Loucy (cell line): ENCODE results near the gene PIAS1.

Experiments
- H2AFZ ChIP-seq: fragments of 200-600 bp; sonication (generic); 2 replicates; pipeline ENCODE4 v1.6.0; 2016; ENCODE audit warnings: antibody characterized with exemption, mild to moderate bottlenecking, low read length, moderate library complexity
- H3F3A ChIP-seq: fragments of 200-600 bp; 2 replicates; pipeline ENCODE4 v1.6.0; 2016; ENCODE audit warnings: antibody characterized with exemption, low read depth, mild to moderate bottlenecking
- H3K27me3 ChIP-seq: fragments of 200-600 bp; sonication (generic); 2 replicates; pipeline ENCODE4 v1.6.1; 2014; ENCODE audit warnings: low read length, mild to moderate bottlenecking; ENCODE audit not compliant: insufficient read depth, poor library complexity, severe bottlenecking
- H3K36me3 ChIP-seq: fragments of 200-600 bp; sonication (generic); 2 replicates; pipeline ENCODE4 v1.6.1; 2016; ENCODE audit warnings: low read length; ENCODE audit not compliant: insufficient read depth
- H3K4me1 ChIP-seq: fragments of 200-600 bp; sonication (generic); 2 replicates; pipeline ENCODE4 v1.5.1; 2014; ENCODE audit warnings: low read length, mild to moderate bottlenecking; ENCODE audit not compliant: insufficient read depth, poor library complexity, severe bottlenecking
- H3K4me2 ChIP-seq: fragments of 200-600 bp; sonication (generic); 2 replicates; pipeline ENCODE4 v1.6.0; 2014; ENCODE audit warnings: antibody characterized with exemption, low read length, low read depth, mild to moderate bottlenecking; ENCODE audit not compliant: poor library complexity, severe bottlenecking
- H3K4me3 ChIP-seq: fragments of 200-600 bp; sonication (generic); 2 replicates; pipeline ENCODE4 v1.5.1; 2014; ENCODE audit warnings: low read length, mild to moderate bottlenecking, mixed read lengths; ENCODE audit not compliant: poor library complexity, severe bottlenecking
- H3K79me2 ChIP-seq: fragments of 200-600 bp; sonication (generic); 2 replicates; pipeline ENCODE4 v1.6.1; 2014; ENCODE audit warnings: low read length; ENCODE audit not compliant: insufficient read depth
- H3K9ac ChIP-seq: fragments of 200-600 bp; sonication (generic); 2 replicates; pipeline ENCODE4 v1.6.0; 2014; ENCODE audit warnings: mild to moderate bottlenecking, low read depth, low read length, moderate library complexity; ENCODE audit not compliant: poor library complexity, severe bottlenecking
- H3K9me2 ChIP-seq: fragments of 200-600 bp; sonication (generic); replicated peaks from 2 replicates; pipeline ENCODE4 v1.6.1; 2016; ENCODE audit warnings: low read depth, low read length, mixed read lengths
- H3K9me3 ChIP-seq: fragments of 200-600 bp; sonication (generic); 2 replicates; pipeline ENCODE4 v1.6.1; 2014; ENCODE audit warnings: mild to moderate bottlenecking, antibody characterized with exemption, low read length, low read depth; ENCODE audit not compliant: insufficient read depth
- H4K20me1 ChIP-seq: fragments of 200-600 bp; sonication (generic); 2 replicates; pipeline ENCODE4 v1.6.0; 2014; ENCODE audit warnings: antibody characterized with exemption, low read length, mild to moderate bottlenecking; ENCODE audit not compliant: insufficient read depth, poor library complexity, severe bottlenecking
- EZH2phosphoT487 ChIP-seq: fragments of 200-600 bp; IDR thresholded peaks from 2 replicates; pipeline ENCODE4 v1.6.1; 2018; ENCODE audit warnings: antibody characterized with exemption, mild to moderate bottlenecking, moderate library complexity, borderline replicate concordance
- TF ChIP-seq, protein P1 (sequence below): fragments of 200-600 bp; sonication (generic); conservative IDR thresholded peaks from 2 replicates; pipeline ENCODE4 v1.5.1; 2014; ENCODE audit warnings: mild to moderate bottlenecking, antibody characterized with exemption, low read length

Gene PIAS1

DNA sequence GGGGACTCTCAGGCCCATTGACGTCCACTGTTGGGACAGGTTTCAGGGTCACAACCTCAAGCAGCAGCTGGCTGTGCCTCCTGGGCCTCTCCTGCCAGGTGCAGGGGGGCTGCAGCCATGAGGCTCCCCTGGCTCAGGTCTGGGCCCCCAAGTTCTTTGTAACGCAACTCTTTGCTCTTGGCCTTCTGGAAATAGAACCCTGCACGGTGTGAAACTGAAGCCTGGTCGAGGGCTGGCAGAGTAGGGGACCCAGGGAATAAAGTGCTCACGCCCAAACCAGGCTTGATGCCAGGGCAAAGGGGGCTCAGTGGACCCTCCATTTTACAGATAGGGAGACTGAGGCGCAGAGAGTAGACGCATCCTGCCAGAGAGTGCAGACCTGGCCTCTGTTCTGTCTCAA is 150.2 kb downstream of the PIAS1 start:
- H3K9ac ChIP-seq = no peak overlapping the region

DNA sequence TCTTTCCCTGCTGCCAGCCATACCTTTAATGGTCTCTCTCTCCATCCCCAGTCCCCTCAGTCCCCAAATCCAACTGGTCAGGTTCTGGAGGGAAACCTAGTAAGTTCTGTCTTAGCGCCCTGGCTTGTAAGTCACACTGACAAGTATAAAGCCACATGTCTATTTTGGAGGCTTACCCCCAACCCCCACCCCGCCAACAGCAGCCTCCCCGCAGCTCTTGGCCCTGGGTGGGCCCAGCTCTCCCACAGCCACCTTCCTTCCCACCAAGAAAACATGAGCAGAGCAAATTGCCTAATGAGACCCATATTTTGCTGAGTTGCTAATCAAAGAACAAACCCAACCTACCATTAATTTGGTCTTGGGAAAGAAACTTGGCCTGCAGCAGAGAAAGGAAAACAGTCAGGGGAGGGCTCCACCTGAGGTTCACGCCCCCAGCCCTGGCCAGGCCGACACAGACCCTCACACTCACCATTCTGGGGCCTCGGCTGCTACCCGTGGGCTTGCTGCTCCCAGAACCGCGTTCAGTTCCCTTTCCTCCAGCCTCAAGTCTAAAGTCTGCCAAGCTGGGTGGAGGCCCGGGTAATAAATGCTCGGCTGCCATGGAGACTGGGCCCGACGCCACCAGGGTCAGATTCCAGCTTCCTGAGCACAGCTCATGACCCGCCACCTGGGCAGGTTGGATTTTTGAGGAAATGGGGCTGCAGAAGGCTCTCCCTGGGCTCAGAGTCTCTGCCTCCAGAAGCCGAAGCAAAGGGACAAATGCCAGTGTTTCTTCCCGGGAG is 150.9 kb downstream of the PIAS1 start, which contains the start of gene CALML4:
CALML4 (minus strand) TSS at position 557 of the 782 bp plus-strand sequence; CDS start at position 472, 85 bp downstream.
- H3K4me1 ChIP-seq = no peaks in the 10 kb centered on the region
- H3K9ac ChIP-seq = no peak within 1 kb of the TSS
- no peaks in the 10 kb centered on the region for H3K9me3 ChIP-seq
- peaks cover 25% of the 10 kb centered on the region; the same call in 1 of the 2 replicates for H3K36me3 ChIP-seq
- no peak within 1 kb of the TSS for H2AFZ ChIP-seq
- H4K20me1 ChIP-seq = no peaks in the 10 kb centered on the region
- no peaks in the 10 kb centered on the region for H3K27me3 ChIP-seq
- H3K79me2 ChIP-seq = no peaks in the 10 kb centered on the region; the same call in 1 of the 2 replicates
- no peaks in the 10 kb centered on the region for H3F3A ChIP-seq
- H3K9me2 ChIP-seq = no peaks in the 10 kb centered on the region
- TF ChIP-seq, protein P1, sequence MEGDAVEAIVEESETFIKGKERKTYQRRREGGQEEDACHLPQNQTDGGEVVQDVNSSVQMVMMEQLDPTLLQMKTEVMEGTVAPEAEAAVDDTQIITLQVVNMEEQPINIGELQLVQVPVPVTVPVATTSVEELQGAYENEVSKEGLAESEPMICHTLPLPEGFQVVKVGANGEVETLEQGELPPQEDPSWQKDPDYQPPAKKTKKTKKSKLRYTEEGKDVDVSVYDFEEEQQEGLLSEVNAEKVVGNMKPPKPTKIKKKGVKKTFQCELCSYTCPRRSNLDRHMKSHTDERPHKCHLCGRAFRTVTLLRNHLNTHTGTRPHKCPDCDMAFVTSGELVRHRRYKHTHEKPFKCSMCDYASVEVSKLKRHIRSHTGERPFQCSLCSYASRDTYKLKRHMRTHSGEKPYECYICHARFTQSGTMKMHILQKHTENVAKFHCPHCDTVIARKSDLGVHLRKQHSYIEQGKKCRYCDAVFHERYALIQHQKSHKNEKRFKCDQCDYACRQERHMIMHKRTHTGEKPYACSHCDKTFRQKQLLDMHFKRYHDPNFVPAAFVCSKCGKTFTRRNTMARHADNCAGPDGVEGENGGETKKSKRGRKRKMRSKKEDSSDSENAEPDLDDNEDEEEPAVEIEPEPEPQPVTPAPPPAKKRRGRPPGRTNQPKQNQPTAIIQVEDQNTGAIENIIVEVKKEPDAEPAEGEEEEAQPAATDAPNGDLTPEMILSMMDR = no peak
- TF ChIP-seq EZH2phosphoT487 = no peak
- no peak within 1 kb of the TSS for H3K4me3 ChIP-seq
- H3K4me2 ChIP-seq = no peak within 1 kb of the TSS

More for the DNA sequence above, 150.2 kb downstream of the PIAS1 start:
- no peaks in the 10 kb centered on the region for H3K9me3 ChIP-seq
- no peaks in the 10 kb centered on the region for H3K9me2 ChIP-seq
- no peaks in the 10 kb centered on the region; the same call in 1 of the 2 replicates for H3K79me2 ChIP-seq
- H2AFZ ChIP-seq = no peak overlapping the region
- TF ChIP-seq EZH2phosphoT487 = no peak
- TF ChIP-seq, protein P1 = no peak
- no peaks in the 10 kb centered on the region for H3F3A ChIP-seq
- H3K4me1 ChIP-seq = no peaks in the 10 kb centered on the region
- H3K4me2 ChIP-seq = no peak overlapping the region
- H3K36me3 ChIP-seq = peaks cover 22% of the 10 kb centered on the region; the same call in 1 of the 2 replicates
- H3K27me3 ChIP-seq = no peaks in the 10 kb centered on the region
- no peak overlapping the region for H3K4me3 ChIP-seq
- no peaks in the 10 kb centered on the region for H4K20me1 ChIP-seq

DNA sequence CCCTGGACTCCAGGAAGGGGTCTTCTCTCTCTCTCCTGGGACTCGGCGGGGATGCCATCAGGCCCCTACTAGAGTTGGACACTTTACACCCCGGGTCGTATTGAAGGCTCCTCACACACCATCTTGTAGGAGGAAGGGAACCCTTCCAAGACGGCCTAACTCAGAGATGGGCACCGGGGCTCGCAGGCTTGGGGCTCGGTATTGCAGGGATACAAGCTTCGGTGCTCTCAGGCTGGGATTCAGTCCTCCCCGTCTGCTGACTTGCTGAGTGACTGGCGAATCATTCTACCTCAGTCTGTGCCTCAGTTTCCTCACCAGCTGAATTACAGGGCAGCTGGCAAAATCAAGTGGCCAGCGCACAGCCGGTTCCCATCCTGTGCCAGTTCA is 151.4 kb downstream of the PIAS1 start:
- no peak overlapping the region for H2AFZ ChIP-seq
- no peaks in the 10 kb centered on the region for H3K27me3 ChIP-seq
- H3K4me1 ChIP-seq = no peaks in the 10 kb centered on the region
- no peak overlapping the region for H3K9ac ChIP-seq
- peaks cover 4% of the 10 kb centered on the region for H4K20me1 ChIP-seq
- peaks cover 25% of the 10 kb centered on the region; the same call in 1 of the 2 replicates for H3K36me3 ChIP-seq
- no peaks in the 10 kb centered on the region; the same call in 1 of the 2 replicates for H3K79me2 ChIP-seq
- no peaks in the 10 kb centered on the region for H3K9me2 ChIP-seq
- no peak overlapping the region for H3K4me3 ChIP-seq
- TF ChIP-seq, protein P1 = no peak
- no peak for TF ChIP-seq EZH2phosphoT487
- H3F3A ChIP-seq = no peaks in the 10 kb centered on the region
- H3K4me2 ChIP-seq = no peak overlapping the region
- H3K9me3 ChIP-seq = no peaks in the 10 kb centered on the region
